ENCODE measurements around the gene CAP1.
"Not testable (repeated sequence)": the region's sequence is repeated elsewhere in the genome, so short reads cannot be mapped to it uniquely, and the experiment has no call there.

CAP1 gene

GRCh38 chr1:40072142-40072541 is 31.6 kb downstream of the CAP1 start:
- Histone ChIP-seq H3K27me3 (ENCODE audit: control insufficient read depth, insufficient read depth, low read length) (no peaks in the 10 kb centered on the region), H3K36me3 (ENCODE audit: control insufficient read depth, insufficient read depth, low read length) (peaks cover 40% of the 10 kb centered on the region), H3K4me3 (ENCODE audit: low read length) (no peak overlapping the region), H3K4me1 (ENCODE audit: control insufficient read depth, insufficient read depth, low read length) (peaks cover 5% of the 10 kb centered on the region), H3K9ac (ENCODE audit: low read length) (no peak overlapping the region), H3K27ac (ENCODE audit: low read depth, low read length) (no peak overlapping the region)

- Histone ChIP-seq H3K36me3 (ENCODE audit: control insufficient read depth, insufficient read depth, low read length) (peaks cover 35% of the 10 kb centered on the region), H3K4me3 (ENCODE audit: low read length) (no peak overlapping the region), H3K9ac (ENCODE audit: low read length) (no peak overlapping the region), H3K27me3 (ENCODE audit: control insufficient read depth, insufficient read depth, low read length) (no peaks in the 10 kb centered on the region), H3K4me1 (ENCODE audit: control insufficient read depth, insufficient read depth, low read length) (peaks cover 5% of the 10 kb centered on the region), H3K27ac (ENCODE audit: low read depth, low read length) (no peak overlapping the region)
These were observed 32.5 kb downstream of the CAP1 start for GRCh38 chr1:40073062-40073461.

- H3K9ac ChIP-seq (ENCODE audit: low read length), result no peak overlapping the region
- no peak overlapping the region for H3K27ac ChIP-seq (ENCODE audit: low read depth, low read length)
- H3K4me3 ChIP-seq (ENCODE audit: low read length), result no peak overlapping the region
- no peaks in the 10 kb centered on the region for H3K27me3 ChIP-seq (ENCODE audit: control insufficient read depth, insufficient read depth, low read length)
- H3K36me3 ChIP-seq (ENCODE audit: control insufficient read depth, insufficient read depth, low read length), result peaks cover 26% of the 10 kb centered on the region
- H3K4me1 ChIP-seq (ENCODE audit: control insufficient read depth, insufficient read depth, low read length), result peaks cover 5% of the 10 kb centered on the region
These were observed 34.7 kb downstream of the CAP1 start for GRCh38 chr1:40075266-40075665.

GRCh38 chr1:40076895-40077312 is 36.4 kb downstream of the CAP1 start:
- H3K4me1 ChIP-seq (ENCODE audit: control insufficient read depth, insufficient read depth, low read length), result peaks cover 5% of the 10 kb centered on the region
- peak overlapping the region; percentile 49 for H3K27ac ChIP-seq (ENCODE audit: low read depth, low read length)
- no peak overlapping the region for H3K4me3 ChIP-seq (ENCODE audit: low read length)
- peaks cover 14% of the 10 kb centered on the region for H3K36me3 ChIP-seq (ENCODE audit: control insufficient read depth, insufficient read depth, low read length)
- H3K27me3 ChIP-seq (ENCODE audit: control insufficient read depth, insufficient read depth, low read length), result no peaks in the 10 kb centered on the region
- H3K9ac ChIP-seq (ENCODE audit: low read length), result no peak overlapping the region

- Histone ChIP-seq H3K27ac (ENCODE audit: low read depth, low read length) (no peak overlapping the region), H3K4me1 (ENCODE audit: control insufficient read depth, insufficient read depth, low read length) (peaks cover 5% of the 10 kb centered on the region), H3K4me3 (ENCODE audit: low read length) (no peak overlapping the region), H3K27me3 (ENCODE audit: control insufficient read depth, insufficient read depth, low read length) (no peaks in the 10 kb centered on the region), H3K9ac (ENCODE audit: low read length) (no peak overlapping the region), H3K36me3 (ENCODE audit: control insufficient read depth, insufficient read depth, low read length) (peaks cover 2% of the 10 kb centered on the region)
These were observed 38.2 kb downstream of the CAP1 start for GRCh38 chr1:40078512-40079333.

GRCh38 chr1:40079774-40080400 is 39.4 kb downstream of the CAP1 start:
- H3K27ac ChIP-seq (ENCODE audit: low read depth, low read length), result no peak overlapping the region
- H3K4me3 ChIP-seq (ENCODE audit: low read length), result no peak overlapping the region
- peaks cover 2% of the 10 kb centered on the region for H3K36me3 ChIP-seq (ENCODE audit: control insufficient read depth, insufficient read depth, low read length)
- H3K27me3 ChIP-seq (ENCODE audit: control insufficient read depth, insufficient read depth, low read length), result no peaks in the 10 kb centered on the region
- H3K9ac ChIP-seq (ENCODE audit: low read length), result no peak overlapping the region
- peaks cover 5% of the 10 kb centered on the region for H3K4me1 ChIP-seq (ENCODE audit: control insufficient read depth, insufficient read depth, low read length)

DNA sequence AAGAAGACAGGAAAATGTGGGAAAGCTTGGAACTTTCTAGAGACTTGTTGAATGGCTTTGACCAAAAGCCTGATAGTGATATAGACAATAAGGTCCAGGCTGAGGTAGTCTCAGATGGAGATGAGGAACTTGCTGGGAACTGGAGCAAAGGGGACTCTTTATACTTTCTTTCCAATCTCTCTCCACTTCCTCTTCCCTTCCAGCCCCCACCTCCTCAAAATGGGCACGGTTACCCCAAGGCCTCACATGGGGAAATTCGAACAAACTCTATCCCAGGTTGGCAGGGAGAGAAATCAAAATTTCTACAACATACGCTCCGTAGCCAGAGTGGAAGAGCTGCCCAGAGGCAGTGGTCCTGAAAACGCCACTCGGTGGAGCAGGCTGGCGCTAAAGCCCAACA is 41.3 kb downstream of the CAP1 start:
- no peaks in the 10 kb centered on the region for H3K4me1 ChIP-seq (ENCODE audit: control insufficient read depth, insufficient read depth, low read length)
- H3K27ac ChIP-seq (ENCODE audit: low read depth, low read length), result no peak overlapping the region
- peaks cover 2% of the 10 kb centered on the region for H3K36me3 ChIP-seq (ENCODE audit: control insufficient read depth, insufficient read depth, low read length)
- no peak overlapping the region for H3K9ac ChIP-seq (ENCODE audit: low read length)
- H3K27me3 ChIP-seq (ENCODE audit: control insufficient read depth, insufficient read depth, low read length), result no peaks in the 10 kb centered on the region
- no peak overlapping the region for H3K4me3 ChIP-seq (ENCODE audit: low read length)

GRCh38 chr1:40084750-40085149 is 44.2 kb downstream of the CAP1 start:
- not testable (repeated sequence) for H3K27me3 ChIP-seq (ENCODE audit: control insufficient read depth, insufficient read depth, low read length); H3K9ac ChIP-seq (ENCODE audit: low read length); H3K4me1 ChIP-seq (ENCODE audit: control insufficient read depth, insufficient read depth, low read length); H3K36me3 ChIP-seq (ENCODE audit: control insufficient read depth, insufficient read depth, low read length); H3K27ac ChIP-seq (ENCODE audit: low read depth, low read length); H3K4me3 ChIP-seq (ENCODE audit: low read length)

DNA sequence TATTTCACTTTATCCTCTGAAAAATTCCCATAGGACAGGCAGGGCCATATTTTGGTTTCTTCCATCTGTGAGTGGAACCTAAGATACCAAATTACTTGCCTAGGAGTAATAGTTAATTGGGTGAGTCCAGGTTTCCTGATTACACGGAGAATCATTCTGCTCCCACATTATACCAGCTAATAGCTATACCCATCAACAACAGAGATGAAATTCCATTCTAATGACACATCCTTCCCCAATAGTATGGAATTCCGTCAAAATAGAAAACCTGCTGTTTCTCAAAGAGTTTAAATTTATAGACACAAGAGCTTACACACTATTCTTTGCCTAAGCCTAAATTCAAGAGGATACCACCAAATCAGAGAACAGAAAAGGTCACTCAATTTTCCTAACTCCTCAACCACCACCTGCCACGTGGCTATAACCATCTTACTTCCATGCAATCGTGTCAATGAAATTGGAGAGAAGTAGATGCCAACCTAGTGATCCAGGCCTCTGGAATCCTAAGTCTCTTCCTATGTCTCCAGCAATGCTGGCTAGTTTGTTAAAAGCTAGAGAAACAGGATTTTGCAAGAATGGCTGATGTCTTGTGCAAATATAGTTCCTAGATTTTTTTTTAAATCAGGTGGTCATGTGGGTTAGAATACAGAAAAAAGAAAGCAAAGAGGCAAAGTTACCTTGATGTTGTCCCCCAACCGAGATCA is 50.3 kb downstream of the CAP1 start:
- no peaks in the 10 kb centered on the region for H3K27me3 ChIP-seq (ENCODE audit: control insufficient read depth, insufficient read depth, low read length)
- H3K4me3 ChIP-seq (ENCODE audit: low read length), result no peak overlapping the region
- no peak overlapping the region for H3K27ac ChIP-seq (ENCODE audit: low read depth, low read length)
- peaks cover 6% of the 10 kb centered on the region for H3K36me3 ChIP-seq (ENCODE audit: control insufficient read depth, insufficient read depth, low read length)
- no peak overlapping the region for H3K9ac ChIP-seq (ENCODE audit: low read length)
- no peaks in the 10 kb centered on the region for H3K4me1 ChIP-seq (ENCODE audit: control insufficient read depth, insufficient read depth, low read length)

DNA sequence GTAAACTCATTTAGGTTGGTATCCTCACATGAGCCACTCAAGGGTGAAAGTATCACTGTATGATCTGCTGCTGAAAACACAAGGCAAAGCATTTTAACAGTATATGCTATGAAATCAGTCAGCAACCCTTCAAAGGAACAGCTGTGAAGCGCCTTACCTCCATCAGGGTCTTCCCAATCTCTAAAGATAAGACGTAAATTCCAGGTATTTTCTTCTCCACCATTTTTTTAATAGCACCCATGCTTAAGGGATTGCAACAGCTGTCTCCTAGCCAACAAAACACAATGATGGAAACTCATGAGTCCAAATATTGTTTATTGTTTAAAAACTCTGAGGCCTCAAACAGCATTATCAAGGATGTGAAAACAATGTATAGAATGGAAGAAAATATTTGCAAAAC is 51.7 kb downstream of the CAP1 start:
- no peak overlapping the region for H3K9ac ChIP-seq (ENCODE audit: low read length)
- H3K27ac ChIP-seq (ENCODE audit: low read depth, low read length), result no peak overlapping the region
- H3K36me3 ChIP-seq (ENCODE audit: control insufficient read depth, insufficient read depth, low read length), result peaks cover 6% of the 10 kb centered on the region
- no peaks in the 10 kb centered on the region for H3K27me3 ChIP-seq (ENCODE audit: control insufficient read depth, insufficient read depth, low read length)
- H3K4me3 ChIP-seq (ENCODE audit: low read length), result no peak overlapping the region
- H3K4me1 ChIP-seq (ENCODE audit: control insufficient read depth, insufficient read depth, low read length), result no peaks in the 10 kb centered on the region

- Histone ChIP-seq H3K4me1 (ENCODE audit: control insufficient read depth, insufficient read depth, low read length) (peaks cover 2% of the 10 kb centered on the region), H3K4me3 (ENCODE audit: low read length) (no peak overlapping the region), H3K27ac (ENCODE audit: low read depth, low read length) (no peak overlapping the region), H3K9ac (ENCODE audit: low read length) (no peak overlapping the region), H3K36me3 (ENCODE audit: control insufficient read depth, insufficient read depth, low read length) (peaks cover 2% of the 10 kb centered on the region), H3K27me3 (ENCODE audit: control insufficient read depth, insufficient read depth, low read length) (no peaks in the 10 kb centered on the region)
These were observed 52.4 kb downstream of the CAP1 start for GRCh38 chr1:40092706-40093639.
